KMS-11 (cell line): Measurements from ENCODE around the gene NRBP1.
A peak's percentile ranks its signal among the peaks of the same experiment; 100 is the strongest.

Experiments used
- H2AFZ ChIP-seq: fragments of 200-600 bp; sonication (generic); 2 replicates; pipeline ENCODE4 v1.6.1; 2016; ENCODE audit warnings: antibody characterized with exemption, mixed run types, low read depth
- H3K27ac ChIP-seq: fragments of 200-600 bp; sonication (generic); 2 replicates; pipeline ENCODE4 v1.6.1; 2016; ENCODE audit warnings: mild to moderate bottlenecking, mixed run types
- H3K27me3 ChIP-seq: fragments of 200-600 bp; sonication (generic); 2 replicates; pipeline ENCODE4 v1.6.1; 2017; ENCODE audit warnings: mild to moderate bottlenecking, low read depth, mixed run types, moderate library complexity; ENCODE audit not compliant: insufficient read depth
- H3K36me3 ChIP-seq: fragments of 200-600 bp; sonication (generic); 2 replicates; pipeline ENCODE4 v1.6.1; 2017; ENCODE audit warnings: mild to moderate bottlenecking, mixed run types; ENCODE audit not compliant: insufficient read depth
- H3K4me1 ChIP-seq: fragments of 200-600 bp; sonication (generic); 2 replicates; pipeline ENCODE4 v1.6.1; 2016; ENCODE audit warnings: mild to moderate bottlenecking, low read depth, mixed run types; ENCODE audit not compliant: poor library complexity, severe bottlenecking
- H3K4me2 ChIP-seq: fragments of 200-600 bp; sonication (generic); 2 replicates; pipeline ENCODE4 v1.7.0; 2016; ENCODE audit warnings: mild to moderate bottlenecking, mixed run types
- H3K4me3 ChIP-seq: fragments of 200-600 bp; sonication (generic); IDR thresholded peaks from 2 replicates; pipeline ENCODE4 v1.6.1; 2017; ENCODE audit warnings: low read depth, low read length, mixed read lengths; ENCODE audit not compliant: insufficient read depth
- H3K79me2 ChIP-seq: fragments of 200-600 bp; sonication (generic); 2 replicates; pipeline ENCODE4 v1.6.1; 2016; ENCODE audit warnings: low read depth, mixed run types; ENCODE audit not compliant: insufficient read depth
- H3K9ac ChIP-seq: fragments of 200-600 bp; sonication (generic); 2 replicates; pipeline ENCODE4 v1.6.1; 2016; ENCODE audit warnings: mild to moderate bottlenecking, mixed run types
- H4K20me1 ChIP-seq: fragments of 200-600 bp; sonication (generic); 2 replicates; pipeline ENCODE4 v1.6.1; 2016; ENCODE audit warnings: mild to moderate bottlenecking, mixed run types; ENCODE audit not compliant: insufficient read depth
- TF ChIP-seq, protein P1 (sequence below): fragments of 200-600 bp; sonication (generic); conservative IDR thresholded peaks from 2 replicates; pipeline ENCODE4 v1.6.1; 2017; ENCODE audit warnings: low read depth, mild to moderate bottlenecking, antibody characterized with exemption, low read length, moderate library complexity, mixed read lengths

NRBP1 gene

DNA sequence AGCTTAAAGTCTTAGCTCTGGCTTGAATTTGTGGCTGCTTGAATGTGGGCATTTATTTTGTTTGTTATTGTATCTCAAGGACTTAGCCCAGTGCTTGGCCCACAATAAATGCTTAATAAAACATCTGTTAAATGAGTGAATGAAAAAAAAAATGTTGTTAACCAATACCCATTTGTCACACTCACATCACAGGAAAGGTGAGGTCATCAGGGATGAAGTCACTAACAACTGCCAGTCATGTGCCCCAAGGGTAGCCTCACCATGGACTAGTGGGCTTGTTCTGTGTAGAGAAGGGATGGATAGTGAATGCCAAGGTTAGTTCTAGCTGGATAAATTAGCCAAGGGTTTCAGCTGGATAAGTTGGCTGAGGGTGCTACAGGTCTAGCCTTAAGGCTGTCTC, 3.0 kb downstream of the NRBP1 start:
- Histone ChIP-seq H3K9ac (no peak overlapping the region), H3K79me2 (peaks cover 30% of the 10 kb centered on the region), H3K27ac (no peak overlapping the region), H3K4me3 (no peak overlapping the region), H3K4me2 (peak overlapping the region; percentile 91; the same call in 1 of the 2 replicates), H4K20me1 (no peaks in the 10 kb centered on the region), H3K27me3 (no peaks in the 10 kb centered on the region), H3K36me3 (no peaks in the 10 kb centered on the region), H3K4me1 (peaks cover 29% of the 10 kb centered on the region), H2AFZ (no peak overlapping the region)
- TF ChIP-seq, protein P1, sequence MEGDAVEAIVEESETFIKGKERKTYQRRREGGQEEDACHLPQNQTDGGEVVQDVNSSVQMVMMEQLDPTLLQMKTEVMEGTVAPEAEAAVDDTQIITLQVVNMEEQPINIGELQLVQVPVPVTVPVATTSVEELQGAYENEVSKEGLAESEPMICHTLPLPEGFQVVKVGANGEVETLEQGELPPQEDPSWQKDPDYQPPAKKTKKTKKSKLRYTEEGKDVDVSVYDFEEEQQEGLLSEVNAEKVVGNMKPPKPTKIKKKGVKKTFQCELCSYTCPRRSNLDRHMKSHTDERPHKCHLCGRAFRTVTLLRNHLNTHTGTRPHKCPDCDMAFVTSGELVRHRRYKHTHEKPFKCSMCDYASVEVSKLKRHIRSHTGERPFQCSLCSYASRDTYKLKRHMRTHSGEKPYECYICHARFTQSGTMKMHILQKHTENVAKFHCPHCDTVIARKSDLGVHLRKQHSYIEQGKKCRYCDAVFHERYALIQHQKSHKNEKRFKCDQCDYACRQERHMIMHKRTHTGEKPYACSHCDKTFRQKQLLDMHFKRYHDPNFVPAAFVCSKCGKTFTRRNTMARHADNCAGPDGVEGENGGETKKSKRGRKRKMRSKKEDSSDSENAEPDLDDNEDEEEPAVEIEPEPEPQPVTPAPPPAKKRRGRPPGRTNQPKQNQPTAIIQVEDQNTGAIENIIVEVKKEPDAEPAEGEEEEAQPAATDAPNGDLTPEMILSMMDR: no peak

DNA sequence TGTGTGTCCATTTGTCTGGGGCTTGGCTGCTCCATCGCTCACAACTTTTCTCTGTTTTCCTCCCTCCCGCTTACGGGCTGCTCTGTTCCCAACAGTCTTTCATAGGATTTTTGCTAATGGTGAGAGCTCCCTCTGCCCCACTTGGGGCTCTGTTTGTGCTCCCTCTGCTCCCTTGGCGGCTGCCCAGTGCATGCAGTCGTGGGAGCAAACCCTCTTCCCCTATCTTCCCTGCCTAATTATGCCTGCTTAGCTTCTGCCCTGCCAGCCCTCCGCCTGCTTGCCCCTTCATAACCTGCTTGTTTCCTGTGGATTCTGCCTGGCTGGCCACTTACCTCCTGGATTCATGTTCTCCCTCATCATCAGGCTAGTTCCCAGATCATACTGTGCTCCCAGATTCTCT, 7.2 kb downstream of the NRBP1 start:
- TF ChIP-seq, protein P1: no peak
- no peaks in the 10 kb centered on the region for H4K20me1 ChIP-seq
- no peak overlapping the region for H3K4me3 ChIP-seq
- no peak overlapping the region for H3K4me2 ChIP-seq
- peaks cover 15% of the 10 kb centered on the region for H3K79me2 ChIP-seq
- H2AFZ ChIP-seq: no peak overlapping the region
- H3K4me1 ChIP-seq: peaks cover 14% of the 10 kb centered on the region
- no peaks in the 10 kb centered on the region for H3K36me3 ChIP-seq
- H3K9ac ChIP-seq: no peak overlapping the region
- no peaks in the 10 kb centered on the region for H3K27me3 ChIP-seq
- no peak overlapping the region for H3K27ac ChIP-seq

DNA sequence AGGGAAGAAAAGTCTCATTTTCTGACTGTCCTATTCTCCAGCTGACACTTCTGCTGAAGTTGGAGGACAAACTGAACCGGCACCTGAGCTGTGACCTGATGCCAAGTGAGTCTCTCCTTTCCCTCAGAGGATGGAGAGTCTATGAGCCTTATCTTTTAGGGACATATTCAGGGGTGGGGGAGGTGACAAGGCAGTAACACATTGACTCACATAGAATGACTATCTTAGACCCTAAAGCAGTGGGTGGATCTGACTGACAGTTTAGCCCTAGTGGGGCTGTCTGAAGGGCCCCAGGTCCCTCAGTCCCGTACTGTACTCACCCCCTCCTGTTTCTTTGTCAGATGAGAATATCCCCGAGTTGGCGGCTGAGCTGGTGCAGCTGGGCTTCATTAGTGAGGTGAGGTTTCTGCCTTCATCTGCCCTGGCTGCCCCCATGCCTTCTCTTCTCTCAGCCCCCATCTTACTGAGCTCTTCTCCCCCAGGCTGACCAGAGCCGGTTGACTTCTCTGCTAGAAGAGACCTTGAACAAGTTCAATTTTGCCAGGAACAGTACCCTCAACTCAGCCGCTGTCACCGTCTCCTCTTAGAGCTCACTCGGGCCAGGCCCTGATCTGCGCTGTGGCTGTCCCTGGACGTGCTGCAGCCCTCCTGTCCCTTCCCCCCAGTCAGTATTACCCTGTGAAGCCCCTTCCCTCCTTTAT, 12.9 kb downstream of the NRBP1 start:
- Histone ChIP-seq H3K27ac (no peak overlapping the region), H3K36me3 (no peaks in the 10 kb centered on the region), H3K4me1 (peaks cover 5% of the 10 kb centered on the region), H2AFZ (no peak overlapping the region), H3K27me3 (no peaks in the 10 kb centered on the region), H3K4me3 (no peak overlapping the region), H3K79me2 (no peaks in the 10 kb centered on the region), H3K9ac (no peak overlapping the region), H3K4me2 (no peak overlapping the region), H4K20me1 (no peaks in the 10 kb centered on the region)
- TF ChIP-seq, protein P1: no peak

DNA sequence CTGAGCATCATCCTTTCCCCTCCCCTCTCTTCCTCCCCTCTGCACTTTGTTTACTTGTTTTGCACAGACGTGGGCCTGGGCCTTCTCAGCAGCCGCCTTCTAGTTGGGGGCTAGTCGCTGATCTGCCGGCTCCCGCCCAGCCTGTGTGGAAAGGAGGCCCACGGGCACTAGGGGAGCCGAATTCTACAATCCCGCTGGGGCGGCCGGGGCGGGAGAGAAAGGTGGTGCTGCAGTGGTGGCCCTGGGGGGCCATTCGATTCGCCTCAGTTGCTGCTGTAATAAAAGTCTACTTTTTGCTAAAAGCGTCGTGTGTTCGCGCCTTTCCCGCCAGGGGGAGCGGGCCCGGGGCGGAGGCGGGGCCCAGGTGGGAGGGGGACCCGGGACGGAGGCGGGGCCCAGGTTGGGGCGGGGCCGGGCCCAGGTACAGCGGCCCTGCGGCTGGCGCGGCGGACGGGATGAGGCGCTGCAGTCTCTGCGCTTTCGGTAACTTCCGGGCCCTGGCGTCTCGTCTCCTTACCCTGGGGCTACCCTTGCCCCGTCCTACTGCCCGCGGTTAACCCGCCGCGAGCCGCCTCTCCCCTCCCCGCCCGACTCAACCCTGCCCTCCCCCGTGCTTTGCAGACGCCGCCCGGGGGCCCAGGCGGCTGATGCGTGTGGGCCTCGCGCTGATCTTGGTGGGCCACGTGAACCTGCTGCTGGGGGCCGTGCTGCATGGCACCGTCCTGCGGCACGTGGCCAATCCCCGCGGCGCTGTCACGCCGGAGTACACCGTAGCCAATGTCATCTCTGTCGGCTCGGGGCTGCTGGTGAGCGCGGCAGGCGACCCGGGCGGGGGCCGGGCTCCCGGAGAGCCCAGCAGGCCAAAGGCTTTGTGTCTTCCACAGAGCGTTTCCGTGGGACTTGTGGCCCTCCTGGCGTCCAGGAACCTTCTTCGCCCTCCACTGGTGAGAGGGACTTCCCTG, 13.8 kb downstream of the NRBP1 start, which contains the start of gene KRTCAP3:
TSS of gene KRTCAP3 (plus strand) at position 424 of the 962 bp plus-strand sequence. CDS start at position 456, 32 bp downstream.
- Histone ChIP-seq H3K79me2 (no peaks in the 10 kb centered on the region), H3K27me3 (no peaks in the 10 kb centered on the region), H3K4me3 (no peak within 1 kb of the TSS), H3K9ac (no peak within 1 kb of the TSS), H3K36me3 (no peaks in the 10 kb centered on the region), H4K20me1 (no peaks in the 10 kb centered on the region), H2AFZ (no peak within 1 kb of the TSS), H3K27ac (no peak within 1 kb of the TSS), H3K4me2 (no peak within 1 kb of the TSS), H3K4me1 (peaks cover 5% of the 10 kb centered on the region)
- TF ChIP-seq, protein P1: no peak
